ENCODE results near the gene LAMC1.
A peak's percentile ranks its signal among the peaks of the same experiment; 100 is the strongest.

DNA sequence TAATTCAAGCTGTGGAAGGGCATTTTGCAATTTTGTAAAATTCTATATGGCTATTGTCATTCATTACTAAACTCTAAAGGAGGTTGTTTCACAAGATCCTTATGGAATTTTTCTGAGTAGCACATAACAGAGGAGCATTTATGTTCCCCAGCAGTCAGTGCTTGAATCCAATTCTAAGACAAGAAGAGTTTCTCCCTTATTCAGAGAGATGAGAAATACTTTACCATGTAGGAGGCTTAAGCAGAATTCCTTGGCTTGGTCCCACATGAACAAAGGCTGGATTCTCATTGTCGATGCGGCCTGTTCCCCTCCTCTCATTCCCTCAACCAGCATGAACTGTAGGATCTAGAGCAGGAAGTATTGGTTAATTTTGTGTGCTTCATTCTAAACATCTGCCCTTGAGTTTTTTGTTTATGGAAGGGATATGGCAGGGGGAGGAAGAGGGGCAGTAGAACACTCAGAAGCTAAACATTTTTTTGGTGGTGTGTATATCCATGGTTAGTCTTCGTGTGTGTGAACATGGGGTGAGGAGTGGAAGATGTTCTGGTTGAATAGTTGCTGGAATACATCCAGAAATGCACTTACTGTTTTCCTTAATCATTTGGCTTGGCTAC, 74.3 kb downstream of the LAMC1 start:
- TF ChIP-seq CEBPB (IDR thresholded peaks at IDR 0.05; ENCODE audit: low read depth, low read length), result peak; percentile 85
- TF ChIP-seq, protein P1, sequence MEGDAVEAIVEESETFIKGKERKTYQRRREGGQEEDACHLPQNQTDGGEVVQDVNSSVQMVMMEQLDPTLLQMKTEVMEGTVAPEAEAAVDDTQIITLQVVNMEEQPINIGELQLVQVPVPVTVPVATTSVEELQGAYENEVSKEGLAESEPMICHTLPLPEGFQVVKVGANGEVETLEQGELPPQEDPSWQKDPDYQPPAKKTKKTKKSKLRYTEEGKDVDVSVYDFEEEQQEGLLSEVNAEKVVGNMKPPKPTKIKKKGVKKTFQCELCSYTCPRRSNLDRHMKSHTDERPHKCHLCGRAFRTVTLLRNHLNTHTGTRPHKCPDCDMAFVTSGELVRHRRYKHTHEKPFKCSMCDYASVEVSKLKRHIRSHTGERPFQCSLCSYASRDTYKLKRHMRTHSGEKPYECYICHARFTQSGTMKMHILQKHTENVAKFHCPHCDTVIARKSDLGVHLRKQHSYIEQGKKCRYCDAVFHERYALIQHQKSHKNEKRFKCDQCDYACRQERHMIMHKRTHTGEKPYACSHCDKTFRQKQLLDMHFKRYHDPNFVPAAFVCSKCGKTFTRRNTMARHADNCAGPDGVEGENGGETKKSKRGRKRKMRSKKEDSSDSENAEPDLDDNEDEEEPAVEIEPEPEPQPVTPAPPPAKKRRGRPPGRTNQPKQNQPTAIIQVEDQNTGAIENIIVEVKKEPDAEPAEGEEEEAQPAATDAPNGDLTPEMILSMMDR (conservative IDR thresholded peaks at IDR 0.05; ENCODE audit: low read depth, low read length), result no peak
- 0 out of 2 replicates have a peak, but pooled peaks have one; percentile 21 for TF ChIP-seq MAZ (IDR thresholded peaks at IDR 0.05; ENCODE audit: borderline replicate concordance, low read depth, low read length)
- no peak for TF ChIP-seq USF2 (IDR thresholded peaks at IDR 0.05; ENCODE audit: low read depth, low read length)
- no peak; the same call in 1 of the 2 replicates for TF ChIP-seq RAD21 (IDR thresholded peaks at IDR 0.05; ENCODE audit: low read length)
- TF ChIP-seq POLR2A (IDR thresholded peaks at IDR 0.05; ENCODE audit: low read depth, low read length), result no peak
- TF ChIP-seq FOS (IDR thresholded peaks at IDR 0.05; ENCODE audit: low read depth, low read length), result no peak
- TF ChIP-seq MAFK (IDR thresholded peaks at IDR 0.05; ENCODE audit: low read depth, low read length), result no peak; the same call in 1 of the 2 replicates
- TF ChIP-seq SMC3 (IDR thresholded peaks at IDR 0.05; ENCODE audit: low read depth, low read length), result no peak
- no peak for TF ChIP-seq MXI1 (IDR thresholded peaks at IDR 0.05; ENCODE audit: borderline replicate concordance, low read depth, low read length)
- no peak for TF ChIP-seq RFX5 (IDR thresholded peaks at IDR 0.05; ENCODE audit: low read depth, low read length)
- TF ChIP-seq, protein P2, sequence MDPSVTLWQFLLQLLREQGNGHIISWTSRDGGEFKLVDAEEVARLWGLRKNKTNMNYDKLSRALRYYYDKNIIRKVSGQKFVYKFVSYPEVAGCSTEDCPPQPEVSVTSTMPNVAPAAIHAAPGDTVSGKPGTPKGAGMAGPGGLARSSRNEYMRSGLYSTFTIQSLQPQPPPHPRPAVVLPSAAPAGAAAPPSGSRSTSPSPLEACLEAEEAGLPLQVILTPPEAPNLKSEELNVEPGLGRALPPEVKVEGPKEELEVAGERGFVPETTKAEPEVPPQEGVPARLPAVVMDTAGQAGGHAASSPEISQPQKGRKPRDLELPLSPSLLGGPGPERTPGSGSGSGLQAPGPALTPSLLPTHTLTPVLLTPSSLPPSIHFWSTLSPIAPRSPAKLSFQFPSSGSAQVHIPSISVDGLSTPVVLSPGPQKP (IDR thresholded peaks at IDR 0.05; ENCODE audit: borderline replicate concordance, low read depth, low read length), result no peak
- no peak for TF ChIP-seq RCOR1 (IDR thresholded peaks at IDR 0.05; ENCODE audit: insufficient replicate concordance, low read length)

Data from IMR-90 (cell line).